Adrenal gland (tissue), 12 donors: Measurements from ENCODE around the gene NPC2. TPM values are rescaled to one million over a fixed set of nuclear protein-coding genes. Genes with fewer than 3 reads are reported as not detected.

Experiments used
- DNase-seq, 7 donors: peaks; one replicate each; pipeline ENCODE4 v3.0.0-alpha.2; 2019 to 2020
- H3K27ac ChIP-seq, 5 donors: fragments of 200-600 bp; sonication (generic) in 4 of 5; 1 replicate in 3 of 5; 2 replicates in 2 of 5; pipeline versions ENCODE4 v1.5.1 to v1.8.0; 2016 to 2020; ENCODE audit warnings: mild to moderate bottlenecking in 1 of 5
- H3K27me3 ChIP-seq: fragments of 200-600 bp; 2 replicates; pipeline ENCODE4 v1.8.0; 2021
- H3K36me3 ChIP-seq, 2 donors: fragments of 200-600 bp; replicated peaks in 1 of 2; 1 replicate in 1 of 2; 2 replicates in 1 of 2; pipeline versions ENCODE4 v1.5.1 to v1.8.0; 2018 to 2022
- H3K4me1 ChIP-seq, 2 donors: fragments of 200-600 bp; replicated peaks in 1 of 2; 1 replicate in 1 of 2; 2 replicates in 1 of 2; pipeline versions ENCODE4 v1.5.1 to v1.8.0; 2018 to 2021
- H3K4me3 ChIP-seq, 4 donors: fragments of 200-600 bp; sonication (generic) in 3 of 4; one replicate each; pipeline ENCODE4 v1.5.1; 2016 to 2018
- H3K9me3 ChIP-seq, 3 donors: fragments of 200-600 bp; sonication (generic) in 1 of 3; replicated peaks in 1 of 3; 1 replicate in 2 of 3; 2 replicates in 1 of 3; pipeline versions ENCODE4 v1.5.1 to v1.8.0; 2016 to 2021
- CTCF ChIP-seq, 6 experiments: fragments of 450-650 bp in 4 of 6; fragments of 200-600 bp in 2 of 6; sonication (generic) in 1 of 6; IDR thresholded peaks; 1 replicate in 5 of 6; 2 replicates in 1 of 6; pipeline versions ENCODE4 v1.5.1 to v1.8.0; 2016 to 2021; ENCODE audit warnings: antibody characterized with exemption in 6 of 6, mild to moderate bottlenecking in 2 of 6, moderate library complexity in 1 of 6
- POLR2A ChIP-seq, 2 donors: fragments of 450-650 bp; IDR thresholded peaks; one replicate each; pipeline ENCODE4 v1.6.1; 2017; ENCODE audit warnings: antibody characterized with exemption in 2 of 2, mild to moderate bottlenecking in 2 of 2, moderate library complexity in 1 of 2
- WGBS, 4 donors: extraction: QIAGEN DNeasy Blood & Tissue Kit in 2 of 4; methylation state at CpG; one replicate each; pipeline versions ENCODE4 v1.1.5 to v1.1.7; 2013 to 2017; 5-methylcytosine and 5-hydroxymethylcytosine counted together
- intact Hi-C, 2 donors: fragments of 100-400 bp; cut with DNase I; formaldehyde crosslinking; loops; one replicate each; pipeline versions ENCODE4 v1.14.1 to v1.15.0; 2022 to 2023
- polyA plus RNA-seq, 3 donors: library from polyadenylated mRNA; stranded (reverse); fragments of 200-250 nt in 2 of 3; fragments of 350-450 nt in 1 of 3; fragmentation: Illumina TruSeq in 1 of 3; extraction: RNeasy Lipid Tissue Mini Kit (QIAGEN cat#74804) in 1 of 3; gene quantifications; one replicate each; pipeline ENCODE4 v1.2.3, GENCODE V29; 2013 to 2014
- total RNA-seq, 9 donors: library from RNA; depleted of rRNA in 4 of 9; stranded (reverse); fragments of >200 nt in 4 of 9; fragments of 120-200 nt in 1 of 9; fragmentation: NEBNext Ultra II Directional in 1 of 9; extraction: Animal tissue kit (Norgen Biotek cat#: 25700) in 1 of 9; gene quantifications; one replicate each; pipeline versions ENCODE4 v1.1.0 to v1.2.4, GENCODE V29; 2013 to 2023
- donor health status: healthy with polysubstance abuse.
- donor health status: Bipolar disorder and iron deficiency.
- donor health status: DM: yes; HTN: yes; CAD: no.
- donor health status: DM: no; HTN: no; CAD: no.
- donor health status: DM: no; HTN: no; CAD: no.
- donor health status: DM: yes; HTN: yes; CAD: no.

NPC2 gene
- total and polyA plus RNA-seq, 12 donors: 140 to 1,243 (median 299) TPM

GRCh38 chr14:74510223-74510931 lies 17.3 kb upstream of the NPC2 start:
- no peak overlapping the region for H3K4me3 ChIP-seq
- H3K9me3 ChIP-seq: no peaks in the 10 kb centered on the region
- no peaks in the 10 kb centered on the region for H3K27me3 ChIP-seq
- DNase-seq: no peak
- WGBS, 4 donors: 76 to 80% (median 80%) methylated on average over 13 to 21 of the region's 21 CpGs; no CpG with 5 or more reads in 1 of the 4 donors
- intact Hi-C loops: no loop called here
- no peaks in the 10 kb centered on the region for H3K4me1 ChIP-seq
- TF ChIP-seq POLR2A (IDR thresholded peaks at IDR 0.05): no peak
- no peak for TF ChIP-seq CTCF (IDR thresholded peaks at IDR 0.05)
- no peaks in the 10 kb centered on the region for H3K36me3 ChIP-seq
- no peak overlapping the region for H3K27ac ChIP-seq

GRCh38 chr14:74509587-74510222 lies 16.6 kb upstream of the NPC2 start:
- intact Hi-C loops: loop anchor here in 1 of 2 donors (5.0 to 10.0 kb wide), 2 partner anchors 93 to 285 kb away; no protein-coding TSS in a partner anchor
- TF ChIP-seq POLR2A (IDR thresholded peaks at IDR 0.05) (no peak), CTCF (IDR thresholded peaks at IDR 0.05) (no peak)
- no peaks in the 10 kb centered on the region for H3K9me3 ChIP-seq
- H3K27ac ChIP-seq: no peak overlapping the region
- H3K4me1 ChIP-seq: no peaks in the 10 kb centered on the region
- H3K36me3 ChIP-seq: no peaks in the 10 kb centered on the region
- no peak overlapping the region for H3K4me3 ChIP-seq
- DNase-seq: no peak
- 89 to 94% (median 90%) methylated on average over 9 to 10 of the region's 10 CpGs for WGBS, 4 donors
- no peaks in the 10 kb centered on the region for H3K27me3 ChIP-seq

GRCh38 chr14:74508844-74509428 lies 15.8 kb upstream of the NPC2 start:
- intact Hi-C loops: loop anchor here in 1 of 2 donors (5.0 to 10.0 kb wide), 2 partner anchors 93 to 286 kb away; no protein-coding TSS in a partner anchor

More at GRCh38 chr14:74508844-74509428, 15.8 kb upstream of the NPC2 start:
- TF ChIP-seq POLR2A (IDR thresholded peaks at IDR 0.05) (no peak), CTCF (IDR thresholded peaks at IDR 0.05) (no peak)
- H3K27me3 ChIP-seq: no peaks in the 10 kb centered on the region
- H3K9me3 ChIP-seq: no peaks in the 10 kb centered on the region
- DNase-seq: no peak
- H3K36me3 ChIP-seq: no peaks in the 10 kb centered on the region
- no peak overlapping the region for H3K27ac ChIP-seq
- WGBS, 4 donors: 82 to 89% (median 87%) methylated on average over 5 to 13 of the region's 13 CpGs
- H3K4me3 ChIP-seq: no peak overlapping the region
- no peaks in the 10 kb centered on the region for H3K4me1 ChIP-seq
